Activated CD8-positive, alpha-beta T cell treated with anti-CD3 and anti-CD28 coated beads, Interleukin-2, amount 10 ng/mL, durations not matched to agents 7 days and 5 days (primary cell): Measurements from ENCODE around the gene PSORS1C1. TPM values are rescaled to one million over a fixed set of nuclear protein-coding genes. Genes with fewer than 3 reads are reported as not detected.
"Not testable (repeated sequence)": the region's sequence is repeated elsewhere in the genome, so short reads cannot be mapped to it uniquely, and the experiment has no call there.

ENCODE experiments used
- ATAC-seq: fragments of 150-1000 bp; cut with Tn5 transposase; one replicate; pipeline ENCODE4 v1.10.0; 2021; ENCODE audit warnings: moderate library complexity
- CTCF ChIA-PET: fragments of 350-600 bp; sonication (Branson Sonifier 250); formaldehyde crosslinking; loops from one replicate; lab custom pipeline; 2021; ENCODE audit warnings: antibody characterized with exemption; lab: Charles Lee
- POLR2A ChIA-PET: fragments of 350-600 bp; sonication (Branson Sonifier 250); formaldehyde crosslinking; loops from one replicate; lab custom pipeline; 2021; ENCODE audit warnings: antibody characterized with exemption; lab: Charles Lee
- DNase-seq: peaks from one replicate; pipeline ENCODE4 v3.0.0-alpha.2; 2020
- H3K27ac Mint-ChIP-seq: one replicate; pipeline ENCODE4 v1.8.0; 2021; ENCODE audit warnings: mild to moderate bottlenecking, mixed read lengths
- H3K27me3 Mint-ChIP-seq: one replicate; pipeline ENCODE4 v1.8.0; 2021; ENCODE audit warnings: low read depth, mixed read lengths
- H3K36me3 Mint-ChIP-seq: one replicate; pipeline ENCODE4 v1.8.0; 2021; ENCODE audit warnings: low read depth, mixed read lengths
- H3K4me1 Mint-ChIP-seq: one replicate; pipeline ENCODE4 v1.8.0; 2021; ENCODE audit warnings: low read depth, mixed read lengths
- H3K4me3 Mint-ChIP-seq: one replicate; pipeline ENCODE4 v1.8.0; 2021; ENCODE audit warnings: mild to moderate bottlenecking, mixed read lengths
- H3K9me3 Mint-ChIP-seq: one replicate; pipeline ENCODE4 v1.8.0; 2022; ENCODE audit warnings: mixed read lengths; ENCODE audit not compliant: insufficient read depth
- total RNA-seq, 2 experiments: library from RNA; stranded (reverse); gene quantifications; one replicate each; pipeline ENCODE4 v1.2.3, GENCODE V29; 2021

The PSORS1C1 gene
- total RNA-seq, 2 experiments from 2014 or later: not detected

GRCh38 chr6:31185695-31186051 is 71.1 kb downstream of the PSORS1C1 start:
- not testable (repeated sequence) for DNase-seq

GRCh38 chr6:31186052-31186734 is 71.6 kb downstream of the PSORS1C1 start:
- no peaks in the 10 kb centered on the region for H3K27me3 Mint-ChIP-seq
- POLR2A ChIA-PET: no interaction called here

More at GRCh38 chr6:31185695-31186051, 71.1 kb downstream of the PSORS1C1 start:
- H3K27ac Mint-ChIP-seq, H3K4me3 Mint-ChIP-seq, H3K4me1 Mint-ChIP-seq, H3K36me3 Mint-ChIP-seq, H3K27me3 Mint-ChIP-seq, POLR2A ChIA-PET, CTCF ChIA-PET, H3K9me3 Mint-ChIP-seq, ATAC-seq: not testable (repeated sequence)

DNA sequence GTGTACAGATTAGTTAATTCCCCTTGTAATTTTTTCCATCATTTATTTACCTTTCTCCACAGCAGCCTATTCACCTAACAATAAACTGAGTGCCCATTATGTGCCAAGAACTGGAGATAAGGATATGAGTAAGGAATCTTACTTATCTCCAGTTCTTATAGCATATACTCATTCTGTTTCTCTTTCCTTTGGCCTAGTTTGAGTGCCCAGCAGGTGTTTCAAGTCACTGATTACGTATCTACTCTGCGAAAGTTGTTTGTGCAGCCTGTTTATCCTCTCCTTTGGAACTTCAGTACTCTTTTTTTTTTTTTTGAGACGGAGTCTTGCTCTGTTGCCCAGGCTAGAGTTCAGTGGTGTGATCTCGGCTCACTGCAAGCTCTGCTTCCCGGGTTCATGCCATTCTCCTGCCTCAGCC is 73.2 kb downstream of the PSORS1C1 start:
- no peak for DNase-seq
- CTCF ChIA-PET: interaction anchor here (0.6 to 1.5 kb wide), 2 partner anchors 179 kb away, joined by 3 read pairs; no protein-coding TSS in a partner anchor
- no peak for ATAC-seq
- POLR2A ChIA-PET: no interaction called here
- peaks cover 9% of the 10 kb centered on the region for H3K4me1 Mint-ChIP-seq
- no peak overlapping the region for H3K27ac Mint-ChIP-seq
- no peaks in the 10 kb centered on the region for H3K36me3 Mint-ChIP-seq
- no peaks in the 10 kb centered on the region for H3K9me3 Mint-ChIP-seq
- H3K27me3 Mint-ChIP-seq: no peaks in the 10 kb centered on the region
- no peak overlapping the region for H3K4me3 Mint-ChIP-seq

More at GRCh38 chr6:31186052-31186734, 71.6 kb downstream of the PSORS1C1 start:
- DNase-seq (no peak), ATAC-seq (no peak)
- peaks cover 9% of the 10 kb centered on the region for H3K4me1 Mint-ChIP-seq
- no peak overlapping the region for H3K4me3 Mint-ChIP-seq
- CTCF ChIA-PET: interaction anchor here (0.9 kb wide), 1 partner anchor 11 kb away, joined by 3 read pairs; no protein-coding TSS in a partner anchor
- no peaks in the 10 kb centered on the region for H3K36me3 Mint-ChIP-seq
- H3K9me3 Mint-ChIP-seq: no peaks in the 10 kb centered on the region
- H3K27ac Mint-ChIP-seq: no peak overlapping the region

DNA sequence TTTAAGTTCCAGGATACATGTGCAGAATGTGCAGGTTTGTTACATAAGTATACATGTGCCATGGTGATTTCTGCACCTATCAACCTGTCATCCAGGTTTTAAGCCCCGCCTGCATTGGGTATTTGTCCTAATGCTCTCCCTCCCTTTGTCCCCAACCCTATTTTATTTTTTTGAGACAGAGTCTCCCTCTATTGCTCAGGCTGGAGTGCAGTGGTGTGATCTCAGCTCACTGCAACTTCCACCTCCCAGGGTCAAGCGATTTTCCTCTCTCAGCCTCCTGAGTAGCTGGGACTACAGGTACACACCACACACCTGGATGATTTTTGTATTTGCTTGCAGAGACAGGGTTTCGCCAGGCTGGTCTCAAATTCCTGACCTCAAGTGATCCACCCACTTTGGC is 74.6 kb downstream of the PSORS1C1 start:
- H3K4me3 Mint-ChIP-seq, POLR2A ChIA-PET, DNase-seq, H3K27ac Mint-ChIP-seq, H3K4me1 Mint-ChIP-seq, H3K9me3 Mint-ChIP-seq, ATAC-seq, H3K27me3 Mint-ChIP-seq, H3K36me3 Mint-ChIP-seq: not testable (repeated sequence)
- CTCF ChIA-PET: interaction anchor here (1.5 to 2.4 kb wide), 2 partner anchors 31 to 177 kb away, joined by 3 to 6 read pairs; partner anchors contain the start of gene TCF19

Other genes starting within 250 kb of the PSORS1C1 start
- 1 to 10 TPM; 6.3 to 7.4 TPM for gene DDR1, start 230.3 kb upstream of the PSORS1C1 start, total RNA-seq
- gene GTF2H4, start 206.6 kb upstream of the PSORS1C1 start, total RNA-seq: 10 to 100 TPM; 30.0 to 30.1 TPM
- gene VARS2, start 200.6 kb upstream of the PSORS1C1 start, total RNA-seq: 10 to 100 TPM; 38.4 to 38.8 TPM
- gene SFTA2, start 182.6 kb upstream of the PSORS1C1 start, total RNA-seq: not detected
- not detected for gene MUCL3, start 173.8 kb upstream of the PSORS1C1 start, total RNA-seq
- gene MUC21, start 131.1 kb upstream of the PSORS1C1 start, total RNA-seq: not detected
- gene MUC22, start 104.3 kb upstream of the PSORS1C1 start, total RNA-seq: not detected
- not detected for gene C6orf15, start 2.2 kb upstream of the PSORS1C1 start, total RNA-seq
- not detected for gene CDSN, start 5.6 kb downstream of the PSORS1C1 start, total RNA-seq
- gene PSORS1C2, start 24.3 kb downstream of the PSORS1C1 start, total RNA-seq: not detected
- 10 to 100 TPM; 36.5 to 41.9 TPM for gene CCHCR1, start 43.0 kb downstream of the PSORS1C1 start, total RNA-seq
- gene TCF19, start 43.8 kb downstream of the PSORS1C1 start, total RNA-seq: 100 to 1,000 TPM; 122 to 125 TPM
- gene POU5F1, start 55.9 kb downstream of the PSORS1C1 start, total RNA-seq: not detected
- 1,000 to 10,000 TPM; 1,075 to 1,135 TPM for gene HLA-C, start 157.3 kb downstream of the PSORS1C1 start, total RNA-seq
- 1,000 to 10,000 TPM; 3,406 to 3,473 TPM for gene HLA-B, start 242.4 kb downstream of the PSORS1C1 start, total RNA-seq